Measurements from ENCODE around the gene UNC45A. TPM values are rescaled to one million over a fixed set of nuclear protein-coding genes. Genes with fewer than 3 reads are reported as not detected.
A peak's percentile ranks its signal among the peaks of the same experiment; 100 is the strongest.

Gene UNC45A
- total RNA-seq, 2 experiments from 2014 or later = 62.7 to 65.5 TPM

DNA sequence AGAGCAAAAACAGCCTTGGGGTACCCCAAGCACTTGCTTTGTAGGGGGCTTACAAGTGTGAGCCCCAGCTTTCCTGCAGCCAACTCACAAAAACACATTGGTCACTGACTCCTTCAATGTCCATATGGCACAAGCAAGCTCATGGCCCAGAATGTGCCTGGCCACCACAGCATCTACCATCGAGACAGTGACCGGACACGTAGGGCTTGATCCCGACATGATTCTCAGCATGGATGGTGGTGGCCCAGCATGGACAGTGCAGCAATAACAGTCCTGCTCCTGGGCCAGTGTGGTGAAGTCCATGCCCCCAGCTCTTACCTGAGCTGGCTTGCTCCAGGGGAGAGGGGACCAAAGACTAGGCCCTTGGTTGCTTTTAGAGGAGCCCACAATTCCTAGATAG, 6.0 kb downstream of the UNC45A start:
- H3K9me3 Mint-ChIP-seq = no peaks in the 10 kb centered on the region
- H3K4me3 Mint-ChIP-seq = no peak overlapping the region
- H3K27me3 Mint-ChIP-seq = no peaks in the 10 kb centered on the region
- H3K4me1 Mint-ChIP-seq = peaks cover 9% of the 10 kb centered on the region
- DNase-seq = no peak
- peaks cover 14% of the 10 kb centered on the region for H3K36me3 Mint-ChIP-seq
- no peak overlapping the region for H3K27ac Mint-ChIP-seq

DNA sequence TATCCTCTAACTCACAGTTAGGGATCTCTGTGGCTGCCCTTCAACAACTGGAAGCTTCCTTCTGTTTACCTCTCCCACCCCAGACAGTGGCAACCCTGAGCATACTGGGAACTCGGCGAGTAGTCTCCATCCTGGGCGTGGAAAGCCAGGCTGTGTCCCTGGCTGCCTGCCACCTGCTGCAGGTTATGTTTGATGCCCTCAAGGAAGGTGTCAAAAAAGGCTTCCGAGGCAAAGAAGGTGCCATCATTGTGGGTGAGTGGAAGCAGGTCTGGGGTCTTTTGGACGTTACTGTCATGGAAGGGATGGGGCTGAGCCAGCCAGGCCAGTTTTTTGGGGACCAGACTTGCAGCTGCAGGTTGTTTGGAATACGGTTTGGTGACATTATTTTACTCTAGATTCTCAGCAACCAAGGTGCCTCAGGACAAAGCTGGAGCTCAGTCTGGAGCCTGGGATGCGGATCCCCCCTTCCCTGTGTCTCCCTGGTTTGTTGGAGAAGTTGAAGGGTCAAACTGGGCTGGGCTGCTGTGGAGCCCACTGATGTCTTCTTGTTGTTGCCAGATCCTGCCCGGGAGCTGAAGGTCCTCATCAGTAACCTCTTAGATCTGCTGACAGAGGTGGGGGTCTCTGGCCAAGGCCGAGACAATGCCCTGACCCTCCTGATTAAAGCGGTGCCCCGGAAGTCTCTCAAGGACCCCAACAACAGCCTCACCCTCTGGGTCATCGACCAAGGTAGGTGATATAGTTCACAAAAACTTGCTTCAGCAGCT, 7.5 kb downstream of the UNC45A start:
- Mint-ChIP-seq H3K9me3 (no peaks in the 10 kb centered on the region), H3K27ac (no peak overlapping the region), H3K4me1 (no peaks in the 10 kb centered on the region), H3K27me3 (no peaks in the 10 kb centered on the region), H3K4me3 (no peak overlapping the region), H3K36me3 (peaks cover 9% of the 10 kb centered on the region)
- DNase-seq = no peak

DNA sequence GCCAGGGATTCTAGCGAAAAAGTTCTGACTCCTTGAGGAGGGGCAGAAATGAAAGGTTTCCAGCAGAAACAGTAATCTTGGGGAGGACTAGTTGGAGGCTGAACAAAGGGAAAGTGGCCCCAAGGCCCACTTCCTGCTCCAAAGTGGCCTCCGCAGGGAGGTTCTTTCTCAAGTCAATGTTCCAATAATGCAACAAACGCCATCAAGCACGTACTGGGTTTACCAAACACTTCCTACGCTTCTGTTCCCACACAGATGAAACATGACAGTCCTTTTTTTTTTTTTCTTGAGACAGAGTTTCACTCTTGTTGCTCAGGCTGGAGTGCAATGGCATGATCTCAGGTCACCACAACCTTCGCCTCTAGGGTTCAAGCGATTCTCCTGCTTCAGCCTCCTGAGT, 10.0 kb downstream of the UNC45A start:
- no peak overlapping the region for H3K27ac Mint-ChIP-seq
- H3K27me3 Mint-ChIP-seq = no peaks in the 10 kb centered on the region
- no peaks in the 10 kb centered on the region for H3K9me3 Mint-ChIP-seq
- H3K36me3 Mint-ChIP-seq = peaks cover 10% of the 10 kb centered on the region
- no peak overlapping the region for H3K4me3 Mint-ChIP-seq
- DNase-seq = no peak
- no peaks in the 10 kb centered on the region for H3K4me1 Mint-ChIP-seq

DNA sequence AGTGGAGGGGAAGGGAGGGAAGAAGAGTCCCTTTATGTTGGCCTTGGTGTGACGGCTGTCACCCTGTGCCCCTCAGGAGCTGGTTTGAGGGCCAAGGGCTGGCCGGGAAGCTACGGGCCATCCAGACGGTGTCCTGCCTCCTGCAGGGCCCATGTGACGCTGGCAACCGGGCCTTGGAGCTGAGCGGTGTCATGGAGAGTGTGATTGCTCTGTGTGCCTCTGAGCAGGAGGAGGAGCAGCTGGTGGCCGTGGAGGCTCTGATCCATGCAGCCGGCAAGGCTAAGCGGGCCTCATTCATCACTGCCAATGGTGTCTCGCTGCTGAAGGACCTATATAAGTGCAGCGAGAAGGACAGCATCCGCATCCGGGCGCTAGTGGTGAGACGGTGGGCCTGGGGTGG, 11.5 kb downstream of the UNC45A start:
- H3K4me3 Mint-ChIP-seq = no peak overlapping the region
- no peak for DNase-seq
- no peaks in the 10 kb centered on the region for H3K27me3 Mint-ChIP-seq
- H3K36me3 Mint-ChIP-seq = peaks cover 6% of the 10 kb centered on the region
- no peaks in the 10 kb centered on the region for H3K9me3 Mint-ChIP-seq
- H3K27ac Mint-ChIP-seq = no peak overlapping the region
- H3K4me1 Mint-ChIP-seq = no peaks in the 10 kb centered on the region

- no peak for DNase-seq
- Mint-ChIP-seq H3K27me3 (no peaks in the 10 kb centered on the region), H3K27ac (no peak overlapping the region), H3K4me1 (no peaks in the 10 kb centered on the region), H3K4me3 (no peak overlapping the region), H3K36me3 (peaks cover 9% of the 10 kb centered on the region), H3K9me3 (no peaks in the 10 kb centered on the region)
Measured at GRCh38 chr15:90946941-90947576, 12.0 kb downstream of the UNC45A start.

- DNase-seq = no peak
- Mint-ChIP-seq H3K27me3 (no peaks in the 10 kb centered on the region), H3K4me3 (no peak overlapping the region), H3K9me3 (no peaks in the 10 kb centered on the region), H3K4me1 (no peaks in the 10 kb centered on the region), H3K36me3 (peaks cover 10% of the 10 kb centered on the region), H3K27ac (no peak overlapping the region)
Measured at GRCh38 chr15:90947577-90948357, 12.7 kb downstream of the UNC45A start.

- Mint-ChIP-seq H3K4me3 (no peak overlapping the region), H3K27ac (no peak overlapping the region), H3K9me3 (no peaks in the 10 kb centered on the region)
Measured at GRCh38 chr15:90948506-90948905, 13.4 kb downstream of the UNC45A start.

GRCh38 chr15:90949979-90950675, 15.0 kb downstream of the UNC45A start:
- no peaks in the 10 kb centered on the region for H3K4me1 Mint-ChIP-seq
- no peaks in the 10 kb centered on the region for H3K9me3 Mint-ChIP-seq
- peaks cover 19% of the 10 kb centered on the region for H3K36me3 Mint-ChIP-seq
- H3K27me3 Mint-ChIP-seq = no peaks in the 10 kb centered on the region
- H3K4me3 Mint-ChIP-seq = no peak overlapping the region
- no peak for DNase-seq
- no peak overlapping the region for H3K27ac Mint-ChIP-seq

More at GRCh38 chr15:90948506-90948905, 13.4 kb downstream of the UNC45A start:
- Mint-ChIP-seq H3K27me3 (no peaks in the 10 kb centered on the region), H3K36me3 (peaks cover 13% of the 10 kb centered on the region), H3K4me1 (no peaks in the 10 kb centered on the region)
- no peak for DNase-seq

- Mint-ChIP-seq H3K36me3 (peaks cover 19% of the 10 kb centered on the region), H3K27ac (no peak overlapping the region), H3K9me3 (no peaks in the 10 kb centered on the region), H3K27me3 (no peaks in the 10 kb centered on the region), H3K4me3 (no peak overlapping the region), H3K4me1 (no peaks in the 10 kb centered on the region)
- no peak for DNase-seq
Measured at GRCh38 chr15:90950676-90951075, 15.6 kb downstream of the UNC45A start.

- H3K9me3 Mint-ChIP-seq = no peaks in the 10 kb centered on the region
- H3K4me3 Mint-ChIP-seq = no peak overlapping the region
- no peak for DNase-seq
- H3K27ac Mint-ChIP-seq = no peak overlapping the region
- H3K27me3 Mint-ChIP-seq = no peaks in the 10 kb centered on the region
- H3K4me1 Mint-ChIP-seq = peaks cover 3% of the 10 kb centered on the region
- peaks cover 28% of the 10 kb centered on the region for H3K36me3 Mint-ChIP-seq
Measured at GRCh38 chr15:90952901-90953677, 18.0 kb downstream of the UNC45A start.

- H3K4me1 Mint-ChIP-seq = peaks cover 3% of the 10 kb centered on the region
- H3K27ac Mint-ChIP-seq = peak overlapping the region; percentile 95
- H3K9me3 Mint-ChIP-seq = no peaks in the 10 kb centered on the region
- peaks cover 28% of the 10 kb centered on the region for H3K36me3 Mint-ChIP-seq
- no peaks in the 10 kb centered on the region for H3K27me3 Mint-ChIP-seq
- peak overlapping the region; percentile 84 for H3K4me3 Mint-ChIP-seq
- no peak for DNase-seq
Measured at GRCh38 chr15:90953947-90954711, 19.0 kb downstream of the UNC45A start.

GRCh38 chr15:90954712-90955623, 19.9 kb downstream of the UNC45A start, which contains the start of gene RCCD1:
Gene RCCD1, plus strand, starts transcription at chr15:90954884. Its CDS starts 1,851 bp downstream, at chr15:90956735.
- Mint-ChIP-seq H3K4me1 (peaks cover 3% of the 10 kb centered on the region), H3K27me3 (no peaks in the 10 kb centered on the region), H3K4me3 (peak within 1 kb of the TSS; percentile 84), H3K27ac (peak within 1 kb of the TSS; percentile 95), H3K9me3 (no peaks in the 10 kb centered on the region), H3K36me3 (peaks cover 33% of the 10 kb centered on the region)
- peak; percentile 92 for DNase-seq
